ENCODE data around the gene CIDEA.

Gene CIDEA

GRCh38 chr18:12324991-12325725, 71.0 kb downstream of the CIDEA start:
- no peak for DNase-seq

GRCh38 chr18:12325726-12326245, 71.6 kb downstream of the CIDEA start:
- DNase-seq = no peak

- DNase-seq = no peak
Measured at GRCh38 chr18:12326711-12327460, 72.7 kb downstream of the CIDEA start.

Measured in stimulated activated CD4-positive, alpha-beta T cell treated with anti-CD3 and anti-CD28 coated beads, Interleukin-1b, Interleukin-23, amount 100 ng/mL, for 48 hours (primary cell).